K562 treated with DMSO at 1 percent for 4 hours (cell line): ENCODE results near the gene DEFB121. TPM values are rescaled to one million over a fixed set of nuclear protein-coding genes. Genes with fewer than 3 reads are reported as not detected.

ENCODE experiments used
- total RNA-seq: library from RNA; unstranded; fragments of 300-600 nt; gene quantifications from 2 replicates; pipeline ENCODE4 v1.2.3, GENCODE V29; 2022; ENCODE audit not compliant: insufficient read depth

The DEFB121 gene, protein sequence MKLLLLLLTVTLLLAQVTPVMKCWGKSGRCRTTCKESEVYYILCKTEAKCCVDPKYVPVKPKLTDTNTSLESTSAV
- total RNA-seq, result not detected in 2 replicates

DNA sequence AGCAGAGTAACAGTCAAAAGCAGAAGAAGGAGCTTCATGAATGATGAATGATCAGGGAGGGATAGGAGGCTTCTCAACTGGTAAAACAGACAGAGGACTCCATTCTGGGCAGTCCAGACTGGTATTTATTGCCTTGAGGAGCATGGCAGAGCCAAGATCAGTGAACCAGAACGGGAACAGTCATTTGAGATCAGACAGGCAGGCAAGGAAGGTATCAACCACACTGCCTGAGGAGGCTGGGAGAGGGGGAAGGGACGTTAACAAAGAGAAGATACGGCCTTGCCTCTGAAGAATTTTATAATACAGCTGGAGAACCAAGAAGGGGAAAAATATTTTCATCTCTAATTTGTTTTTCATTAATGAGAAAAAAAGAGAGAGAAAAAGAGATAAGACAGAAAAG, at the start of gene DEFB121:
DEFB121 (minus strand) TSS at position 101 of the 400 bp plus-strand sequence; CDS start at position 38, 63 bp downstream.

DNA sequence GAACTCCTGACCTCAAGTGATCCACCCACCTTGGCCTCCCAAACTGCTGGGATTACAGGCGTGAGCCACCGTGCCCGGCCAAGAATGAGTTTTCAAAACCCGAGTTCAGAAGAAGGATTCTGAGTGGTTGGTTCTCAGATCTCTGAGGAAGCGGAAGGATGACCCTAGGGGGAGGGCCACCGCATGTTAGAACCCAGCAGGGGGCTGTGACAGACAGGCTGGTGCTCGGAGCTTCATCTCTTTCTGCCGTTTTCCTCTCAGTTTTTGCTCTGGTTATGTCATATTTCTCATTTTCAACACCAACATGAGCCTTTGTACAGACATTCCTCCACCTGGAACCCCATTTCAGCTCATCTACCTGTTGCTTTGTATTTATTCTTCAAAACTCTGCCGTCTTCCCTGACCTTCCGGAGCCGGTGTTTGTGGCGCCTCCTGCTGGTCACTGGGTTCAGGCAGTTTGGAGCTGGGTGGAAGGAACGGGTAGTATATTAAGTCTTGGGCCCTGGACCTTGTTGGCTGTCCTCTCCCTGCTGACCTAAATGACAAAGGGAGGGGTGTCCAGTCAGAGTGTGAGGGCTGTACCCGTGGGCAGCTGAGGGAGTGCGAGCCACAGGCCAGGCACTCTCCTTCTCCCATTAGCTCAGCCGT, 34.1 kb upstream of the DEFB121 start, which contains the start of gene DEFB123:
DEFB123 (plus strand) TSS at position 621 of the 648 bp plus-strand sequence. CDS start 67 bp downstream, outside the sequence.

DNA sequence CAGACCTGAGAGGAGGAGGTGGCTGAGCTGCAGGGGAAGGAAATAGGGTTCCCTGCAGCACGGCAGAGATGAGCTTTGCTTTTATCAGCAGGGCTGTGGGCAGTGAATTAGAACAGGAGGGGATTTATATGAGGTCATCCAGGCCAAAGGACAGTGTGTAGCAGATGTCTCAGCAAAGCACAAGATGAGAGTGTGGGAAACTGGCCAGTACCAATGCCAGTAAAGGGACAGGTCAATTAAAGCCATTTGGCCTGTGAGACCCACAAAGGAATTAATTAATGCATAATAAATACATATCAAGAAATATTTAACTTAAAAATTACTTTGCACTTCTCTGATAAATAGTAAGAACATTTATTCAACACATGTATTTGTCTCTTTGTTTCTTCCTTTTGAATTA, 15.5 kb downstream of the DEFB121 start, which contains the start of gene DEFB119:
DEFB119 (minus strand) TSS at position 101 of the 400 bp plus-strand sequence. CDS start 107 bp downstream, outside the sequence.

DNA sequence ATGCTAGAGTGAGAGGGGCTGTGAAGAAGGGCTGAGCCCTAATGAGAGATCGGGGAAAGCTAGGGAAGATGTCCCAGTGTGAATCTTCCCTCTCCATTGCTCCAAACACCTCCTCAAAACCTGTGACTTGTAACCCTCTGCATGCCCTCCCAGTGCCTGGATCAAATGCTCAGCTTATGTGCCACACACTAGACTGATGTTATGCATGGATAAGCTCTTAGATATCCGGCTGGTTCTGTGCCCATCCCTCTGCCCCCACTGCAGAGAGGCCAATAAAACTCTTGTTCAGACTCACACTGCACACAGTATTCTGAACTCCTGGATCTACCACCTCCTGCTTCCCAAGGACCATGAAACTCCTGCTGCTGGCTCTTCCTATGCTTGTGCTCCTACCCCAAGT, 37.7 kb downstream of the DEFB121 start, which contains the start of gene DEFB118:
DEFB118 (plus strand) TSS at position 301 of the 400 bp plus-strand sequence; CDS start at position 351, 50 bp downstream.

Other genes with a start within 250 kb of the DEFB121 start
- not detected in 2 replicates for gene DEFB115, start 148.6 kb downstream of the DEFB121 start, total RNA-seq
- gene DEFB116, start 97.6 kb downstream of the DEFB121 start, total RNA-seq, result not detected in 2 replicates
- gene DEFB118, start 37.6 kb downstream of the DEFB121 start, total RNA-seq, result not detected in 2 replicates
- gene DEFB119, start 15.6 kb downstream of the DEFB121 start, total RNA-seq, result not detected in 2 replicates
- gene DEFB123, start 34.4 kb upstream of the DEFB121 start, total RNA-seq, result not detected in 2 replicates
- gene DEFB124, start 68.9 kb upstream of the DEFB121 start, total RNA-seq, result not detected in 2 replicates
- gene REM1, start 69.1 kb upstream of the DEFB121 start, total RNA-seq, result not detected in 2 replicates
- gene HM13, start 108.2 kb upstream of the DEFB121 start, total RNA-seq, result 168 and 174 TPM in 2 replicates
- 171 and 174 TPM in 2 replicates for gene ID1, start 199.1 kb upstream of the DEFB121 start, total RNA-seq
- not detected in 2 replicates for gene COX4I2, start 231.7 kb upstream of the DEFB121 start, total RNA-seq